Natural killer cell (primary cell): ENCODE data around the gene ACAD8. TPM values are rescaled to one million over a fixed set of nuclear protein-coding genes. Genes with fewer than 3 reads are reported as not detected.

Experiments used
- ATAC-seq, 3 donors: fragments of 150-1000 bp in 2 of 3; fragments of 200-7000 bp in 1 of 3; cut with Tn5 transposase; 1 replicate in 1 of 3; 2 replicates in 2 of 3; pipeline ENCODE4 v1.10.0; 2021; ENCODE audit warnings: mild to moderate bottlenecking in 2 of 3, moderate library complexity in 2 of 3
- DNase-seq, 2 donors: peaks; one replicate each; pipeline versions ENCODE4 v3.0.0 to v3.0.0-alpha.2; 2013 to 2021; ENCODE audit warnings: mixed read lengths in 1 of 2
- H3K27ac ChIP-seq: one replicate; pipeline ENCODE4 v1.5.1; 2013; ENCODE audit warnings: mild to moderate bottlenecking, low read length
- H3K27me3 ChIP-seq: one replicate; pipeline ENCODE4 v1.6.1; 2013; ENCODE audit warnings: low read length; ENCODE audit not compliant: control insufficient read depth, insufficient read depth
- H3K36me3 ChIP-seq: one replicate; pipeline ENCODE4 v1.6.1; 2013; ENCODE audit warnings: low read length; ENCODE audit not compliant: control insufficient read depth, insufficient read depth
- H3K4me1 ChIP-seq: one replicate; pipeline ENCODE4 v1.6.1; 2013; ENCODE audit warnings: low read length; ENCODE audit not compliant: control insufficient read depth, insufficient read depth
- H3K4me3 ChIP-seq: one replicate; pipeline ENCODE4 v1.5.1; 2013; ENCODE audit warnings: low read length
- H3K9me3 ChIP-seq: one replicate; pipeline ENCODE4 v1.6.1; 2013; ENCODE audit warnings: low read length; ENCODE audit not compliant: control insufficient read depth, insufficient read depth
- H3K27ac Mint-ChIP-seq, 2 donors: one replicate each; pipeline ENCODE4 v1.8.0; 2022; ENCODE audit warnings: mild to moderate bottlenecking in 2 of 2, mixed read lengths in 2 of 2, moderate library complexity in 1 of 2
- H3K27me3 Mint-ChIP-seq, 2 donors: one replicate each; pipeline ENCODE4 v1.8.0; 2022; ENCODE audit warnings: low read depth in 2 of 2, mixed read lengths in 2 of 2
- H3K36me3 Mint-ChIP-seq: one replicate; pipeline ENCODE4 v1.8.0; 2022; ENCODE audit warnings: mixed read lengths
- H3K4me1 Mint-ChIP-seq, 2 donors: one replicate each; pipeline ENCODE4 v1.8.0; 2022; ENCODE audit warnings: mixed read lengths in 2 of 2
- H3K4me3 Mint-ChIP-seq: one replicate; pipeline ENCODE4 v1.8.0; 2022; ENCODE audit warnings: mild to moderate bottlenecking, moderate library complexity, mixed read lengths
- H3K9me3 Mint-ChIP-seq, 2 donors: one replicate each; pipeline ENCODE4 v1.8.0; 2022; ENCODE audit warnings: mixed read lengths in 2 of 2
- WGBS: methylation state at CpG from one replicate; pipeline ENCODE4 v1.1.7; 2013; ENCODE audit warnings: missing lambda C conversion rate; ENCODE audit not compliant: insufficient coverage; 5-methylcytosine and 5-hydroxymethylcytosine counted together
- intact Hi-C: fragments of 100-400 bp; cut with micrococcal nuclease; formaldehyde crosslinking; loops from one replicate; pipeline ENCODE4 v1.14.2; 2022
- total RNA-seq, 4 donors: library from RNA; stranded (reverse); fragments of 120-200 nt in 1 of 4; gene quantifications; one replicate each; pipeline versions ENCODE4 v1.2.3 to v1.2.4, GENCODE V29; 2013 to 2022
- TF ChIP-seq, protein P1 (sequence below): fragments of 200-600 bp; IDR thresholded peaks from one replicate; pipeline ENCODE4 v1.8.0; 2022; ENCODE audit warnings: antibody characterized with exemption

Gene ACAD8
- total RNA-seq, 3 donors from 2014 or later (not counting 1 experiment from before 2014, with no cell fraction given), result 24.3 to 42.5 (median 39.3) TPM

DNA sequence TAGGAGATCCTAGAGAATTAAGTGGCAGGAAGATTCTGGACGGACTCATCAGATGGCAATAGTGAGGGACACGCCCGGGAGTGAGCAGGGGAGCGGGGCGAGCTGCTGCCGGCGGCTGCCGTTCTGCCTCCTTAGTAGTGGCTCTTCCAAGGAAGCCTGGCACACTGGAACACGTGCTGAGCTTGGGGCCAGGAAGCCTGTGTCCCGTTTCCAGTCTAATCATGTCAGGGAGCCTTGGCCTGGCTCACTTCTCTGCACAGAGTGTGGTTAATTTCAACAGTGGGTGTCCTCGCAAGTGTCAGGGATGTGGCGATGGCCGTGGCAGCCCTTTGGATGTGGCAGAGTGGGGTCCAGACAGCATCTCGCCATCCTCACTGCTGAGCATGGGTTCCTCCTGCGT is 39.3 kb downstream of the ACAD8 start:
- intact Hi-C loops, result no loop called here
- Mint-ChIP-seq H3K4me1 (no peaks in the 10 kb centered on the region), H3K27me3 (peaks cover 6 to 34% of the 10 kb centered on the region in 2 donors), H3K4me3 (no peak overlapping the region), H3K36me3 (no peaks in the 10 kb centered on the region), H3K27ac (no peak overlapping the region), H3K9me3 (no peaks in the 10 kb centered on the region)
- Histone ChIP-seq H3K4me1 (no peaks in the 10 kb centered on the region), H3K9me3 (no peaks in the 10 kb centered on the region), H3K27ac (no peak overlapping the region), H3K27me3 (no peaks in the 10 kb centered on the region), H3K36me3 (no peaks in the 10 kb centered on the region), H3K4me3 (no peak overlapping the region)
- TF ChIP-seq, protein P1, sequence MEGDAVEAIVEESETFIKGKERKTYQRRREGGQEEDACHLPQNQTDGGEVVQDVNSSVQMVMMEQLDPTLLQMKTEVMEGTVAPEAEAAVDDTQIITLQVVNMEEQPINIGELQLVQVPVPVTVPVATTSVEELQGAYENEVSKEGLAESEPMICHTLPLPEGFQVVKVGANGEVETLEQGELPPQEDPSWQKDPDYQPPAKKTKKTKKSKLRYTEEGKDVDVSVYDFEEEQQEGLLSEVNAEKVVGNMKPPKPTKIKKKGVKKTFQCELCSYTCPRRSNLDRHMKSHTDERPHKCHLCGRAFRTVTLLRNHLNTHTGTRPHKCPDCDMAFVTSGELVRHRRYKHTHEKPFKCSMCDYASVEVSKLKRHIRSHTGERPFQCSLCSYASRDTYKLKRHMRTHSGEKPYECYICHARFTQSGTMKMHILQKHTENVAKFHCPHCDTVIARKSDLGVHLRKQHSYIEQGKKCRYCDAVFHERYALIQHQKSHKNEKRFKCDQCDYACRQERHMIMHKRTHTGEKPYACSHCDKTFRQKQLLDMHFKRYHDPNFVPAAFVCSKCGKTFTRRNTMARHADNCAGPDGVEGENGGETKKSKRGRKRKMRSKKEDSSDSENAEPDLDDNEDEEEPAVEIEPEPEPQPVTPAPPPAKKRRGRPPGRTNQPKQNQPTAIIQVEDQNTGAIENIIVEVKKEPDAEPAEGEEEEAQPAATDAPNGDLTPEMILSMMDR, result no peak
- 92% methylated on average over 15 of the region's 15 CpGs for WGBS
- DNase-seq, result no peak
- no peak for ATAC-seq

DNA sequence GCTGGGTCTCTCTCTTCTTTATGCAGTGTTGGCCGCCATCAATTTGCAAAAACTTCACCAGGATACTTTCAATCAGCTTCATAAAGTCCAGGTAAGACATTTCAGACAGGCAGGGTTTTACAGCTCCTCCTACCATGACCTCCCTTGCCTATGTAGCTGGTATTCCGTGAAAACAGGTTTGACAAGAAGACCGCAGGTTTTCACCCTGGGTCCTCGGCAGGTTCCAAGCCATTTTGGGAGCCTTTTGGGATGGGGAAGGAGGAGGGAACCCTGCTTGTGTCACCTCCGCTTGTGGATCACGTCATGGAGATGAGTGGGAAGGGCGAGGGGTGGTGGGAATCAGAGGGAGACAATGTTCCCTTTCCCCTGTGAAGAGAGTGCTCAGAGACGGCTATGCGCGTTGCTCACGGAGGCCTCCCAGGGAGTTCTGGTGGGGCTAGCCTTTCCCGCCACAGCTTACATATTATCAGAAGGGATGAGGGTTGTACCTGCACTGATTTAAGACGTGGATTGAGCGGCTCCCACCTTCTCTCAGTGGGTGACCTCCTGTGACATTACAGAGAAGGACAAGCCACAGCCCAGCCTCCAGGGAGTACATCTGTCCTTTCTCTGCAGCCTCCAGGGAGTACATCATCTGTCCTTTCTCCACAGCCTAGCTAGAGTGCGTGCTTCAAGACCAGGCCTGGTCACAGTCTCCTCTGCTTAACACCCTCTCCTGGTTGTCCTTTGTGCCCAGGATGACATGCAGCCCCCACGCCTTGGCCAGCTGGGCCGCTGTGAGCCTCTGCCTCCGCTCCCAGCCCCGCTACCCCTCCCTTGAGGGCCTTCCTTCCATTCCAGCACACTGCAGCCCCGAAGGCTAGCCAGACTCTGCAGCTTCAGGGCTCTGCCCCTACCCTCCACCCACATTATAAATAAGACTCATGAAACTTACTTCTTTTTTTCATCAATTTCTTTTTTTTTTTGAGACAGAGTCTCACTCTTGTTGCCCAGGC is 40.0 kb downstream of the ACAD8 start:
- no peak overlapping the region for H3K27ac Mint-ChIP-seq
- no peak for ATAC-seq
- no peaks in the 10 kb centered on the region for H3K27me3 ChIP-seq
- H3K36me3 Mint-ChIP-seq, result no peaks in the 10 kb centered on the region
- no peak overlapping the region for H3K4me3 ChIP-seq
- DNase-seq, result no peak
- no peaks in the 10 kb centered on the region for H3K4me1 ChIP-seq
- WGBS, result 79% methylated on average over 16 of the region's 20 CpGs
- no peak overlapping the region for H3K4me3 Mint-ChIP-seq
- no peaks in the 10 kb centered on the region for H3K4me1 Mint-ChIP-seq
- H3K36me3 ChIP-seq, result no peaks in the 10 kb centered on the region
- peaks cover 6 to 34% of the 10 kb centered on the region in 2 donors for H3K27me3 Mint-ChIP-seq
- TF ChIP-seq, protein P1, result no peak
- H3K9me3 ChIP-seq, result no peaks in the 10 kb centered on the region
- H3K9me3 Mint-ChIP-seq, result no peaks in the 10 kb centered on the region
- intact Hi-C loops, result no loop called here
- H3K27ac ChIP-seq, result no peak overlapping the region

GRCh38 chr11:134294664-134295063 is 41.3 kb downstream of the ACAD8 start:
- no peaks in the 10 kb centered on the region for H3K27me3 ChIP-seq
- no peaks in the 10 kb centered on the region for H3K36me3 Mint-ChIP-seq
- no peaks in the 10 kb centered on the region for H3K9me3 Mint-ChIP-seq
- no peak overlapping the region for H3K4me3 ChIP-seq
- H3K36me3 ChIP-seq, result no peaks in the 10 kb centered on the region
- no peaks in the 10 kb centered on the region for H3K4me1 Mint-ChIP-seq
- peaks cover 11 to 33% of the 10 kb centered on the region in 2 donors for H3K27me3 Mint-ChIP-seq
- H3K4me1 ChIP-seq, result no peaks in the 10 kb centered on the region
- no peak for DNase-seq
- no peak overlapping the region for H3K27ac Mint-ChIP-seq
- ATAC-seq, result no peak
- no peaks in the 10 kb centered on the region for H3K9me3 ChIP-seq
- H3K27ac ChIP-seq, result no peak overlapping the region
- H3K4me3 Mint-ChIP-seq, result no peak overlapping the region
- intact Hi-C loops, result no loop called here
- TF ChIP-seq, protein P1, result no peak
- WGBS, result 85% methylated on average over 9 of the region's 9 CpGs
